ENCODE results near the gene NINJ2. TPM values are rescaled to one million over a fixed set of nuclear protein-coding genes. Genes with fewer than 3 reads are reported as not detected.

The NINJ2 gene
- total and polyA plus RNA-seq, 2 experiments from 2014 or later = 4.9 to 5.2 TPM

DNA sequence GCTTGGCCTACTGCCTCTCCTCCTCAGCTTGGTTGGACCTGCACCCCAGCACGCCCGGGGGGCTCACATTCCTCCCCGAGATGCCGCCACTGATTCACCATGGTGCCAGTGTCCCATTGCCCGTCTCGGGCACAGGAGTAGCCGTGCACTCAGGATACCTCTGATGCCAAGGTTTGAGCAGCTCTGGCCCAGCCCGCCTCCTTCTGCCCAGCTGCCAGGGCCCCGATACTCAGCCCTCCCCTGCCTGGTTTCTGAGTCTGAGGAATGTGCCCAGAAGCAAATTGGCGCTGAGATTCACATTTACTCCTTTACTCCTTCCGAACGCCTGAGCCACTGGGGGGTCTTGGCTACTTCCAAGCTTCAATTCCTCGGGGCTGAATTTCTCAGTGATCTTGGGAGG, 63.5 kb downstream of the NINJ2 start:
- TF ChIP-seq EZH2 (IDR thresholded peaks at IDR 0.05; ENCODE audit: insufficient read depth, poor library complexity, severe bottlenecking) = no peak
- no peak for TF ChIP-seq EZH2phosphoT487 (IDR thresholded peaks at IDR 0.05; ENCODE audit: insufficient read depth, low read depth)
- DNase-seq = no peak
- Histone ChIP-seq H3K9me2 (ENCODE audit: insufficient read depth) (no peaks in the 10 kb centered on the region), H3K4me1 (ENCODE audit: insufficient read depth) (no peaks in the 10 kb centered on the region), H3K9ac (no peak overlapping the region), H3K9me3 (ENCODE audit: low read depth) (no peaks in the 10 kb centered on the region), H3K36me3 (ENCODE audit: low read depth) (no peaks in the 10 kb centered on the region), H4K20me1 (ENCODE audit: insufficient read depth) (no peaks in the 10 kb centered on the region), H3F3A (ENCODE audit: insufficient read depth) (no peaks in the 10 kb centered on the region), H3K27me3 (replicated peaks; ENCODE audit: insufficient read depth) (no peaks in the 10 kb centered on the region), H3K4me2 (ENCODE audit: unreplicated experiment) (no peak overlapping the region), H2AFZ (no peak overlapping the region), H3K27ac (no peak overlapping the region), H3K4me3 (no peak overlapping the region), H3K79me2 (ENCODE audit: insufficient read depth) (no peaks in the 10 kb centered on the region)
- in situ Hi-C loops (cut with MboI) = no loop called here
- WGBS, 2 experiments (ENCODE audit: low coverage in 1 of 2, low lambda C conversion rate in 2 of 2, missing lambda C conversion rate in 2 of 2) = 80 to 91% methylated on average over 13 of the region's 13 CpGs

DNA sequence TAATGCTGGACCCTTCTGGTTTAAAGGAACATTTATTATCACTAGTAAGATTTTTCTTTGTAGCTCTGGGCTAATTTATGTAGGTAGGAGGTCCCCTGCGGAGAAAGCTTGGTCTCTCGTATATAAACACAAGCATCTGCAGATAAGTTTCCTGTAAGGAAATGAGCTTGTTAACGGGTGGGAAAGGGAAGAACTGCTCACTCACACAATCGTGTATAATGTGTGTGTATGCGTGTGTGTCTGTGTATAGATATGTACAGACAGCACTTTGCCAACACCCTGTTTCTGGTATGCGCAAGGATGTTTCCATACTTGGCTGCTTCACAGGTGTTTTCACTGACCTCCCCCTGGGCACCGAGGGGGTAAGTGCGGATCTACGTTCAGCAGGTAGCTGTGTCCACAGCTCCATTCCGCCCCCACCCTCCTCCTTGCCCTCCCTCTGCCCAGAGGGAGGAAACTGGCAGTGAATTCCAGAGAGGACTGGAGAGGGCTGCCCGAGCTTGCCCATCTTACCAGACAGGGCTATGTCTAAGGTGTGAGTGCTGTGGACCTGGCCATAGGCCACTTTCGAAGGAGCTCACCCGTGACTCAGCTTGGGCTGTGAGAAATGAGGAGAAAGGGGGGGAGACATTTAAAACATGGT, 65.2 kb downstream of the NINJ2 start:
- in situ Hi-C loops (cut with MboI) = no loop called here
- H3K36me3 ChIP-seq (ENCODE audit: low read depth) = no peaks in the 10 kb centered on the region
- no peaks in the 10 kb centered on the region for H3K9me3 ChIP-seq (ENCODE audit: low read depth)
- H3K27ac ChIP-seq = no peak overlapping the region
- no peaks in the 10 kb centered on the region for H3K27me3 ChIP-seq (replicated peaks; ENCODE audit: insufficient read depth)
- DNase-seq = no peak
- WGBS, 2 experiments (ENCODE audit: low coverage in 1 of 2, low lambda C conversion rate in 2 of 2, missing lambda C conversion rate in 2 of 2) = 78 to 82% methylated on average over 13 of the region's 13 CpGs
- no peak overlapping the region for H3K9ac ChIP-seq
- TF ChIP-seq EZH2phosphoT487 (IDR thresholded peaks at IDR 0.05; ENCODE audit: insufficient read depth, low read depth) = no peak
- TF ChIP-seq EZH2 (IDR thresholded peaks at IDR 0.05; ENCODE audit: insufficient read depth, poor library complexity, severe bottlenecking) = no peak
- H3K4me3 ChIP-seq = no peak overlapping the region
- H3K79me2 ChIP-seq (ENCODE audit: insufficient read depth) = no peaks in the 10 kb centered on the region
- H3K4me2 ChIP-seq (ENCODE audit: unreplicated experiment) = no peak overlapping the region
- H2AFZ ChIP-seq = no peak overlapping the region
- H4K20me1 ChIP-seq (ENCODE audit: insufficient read depth) = no peaks in the 10 kb centered on the region
- no peaks in the 10 kb centered on the region for H3K4me1 ChIP-seq (ENCODE audit: insufficient read depth)
- H3F3A ChIP-seq (ENCODE audit: insufficient read depth) = no peaks in the 10 kb centered on the region
- no peaks in the 10 kb centered on the region for H3K9me2 ChIP-seq (ENCODE audit: insufficient read depth)

GRCh38 chr12:593396-594270, 69.6 kb downstream of the NINJ2 start:
- WGBS, 2 experiments (ENCODE audit: low coverage in 1 of 2, low lambda C conversion rate in 2 of 2, missing lambda C conversion rate in 2 of 2) = 66 to 73% methylated on average over 7 of the region's 7 CpGs
- no peak overlapping the region for H3K9ac ChIP-seq

GRCh38 chr12:592024-592505, 71.2 kb downstream of the NINJ2 start:
- no peaks in the 10 kb centered on the region for H3F3A ChIP-seq (ENCODE audit: insufficient read depth)
- in situ Hi-C loops (cut with MboI) = no loop called here
- no peaks in the 10 kb centered on the region for H3K4me1 ChIP-seq (ENCODE audit: insufficient read depth)
- no peaks in the 10 kb centered on the region for H3K79me2 ChIP-seq (ENCODE audit: insufficient read depth)
- H3K27me3 ChIP-seq (replicated peaks; ENCODE audit: insufficient read depth) = no peaks in the 10 kb centered on the region
- WGBS, 2 experiments (ENCODE audit: low coverage in 1 of 2, low lambda C conversion rate in 2 of 2, missing lambda C conversion rate in 2 of 2) = 81 to 84% methylated on average over 11 of the region's 11 CpGs
- H3K4me2 ChIP-seq (ENCODE audit: unreplicated experiment) = no peak overlapping the region
- H3K9ac ChIP-seq = no peak overlapping the region
- H3K36me3 ChIP-seq (ENCODE audit: low read depth) = no peaks in the 10 kb centered on the region
- no peak overlapping the region for H3K4me3 ChIP-seq
- no peak for DNase-seq
- TF ChIP-seq EZH2 (IDR thresholded peaks at IDR 0.05; ENCODE audit: insufficient read depth, poor library complexity, severe bottlenecking) = no peak
- no peak for TF ChIP-seq EZH2phosphoT487 (IDR thresholded peaks at IDR 0.05; ENCODE audit: insufficient read depth, low read depth)
- H3K9me3 ChIP-seq (ENCODE audit: low read depth) = no peaks in the 10 kb centered on the region
- H2AFZ ChIP-seq = no peak overlapping the region
- no peaks in the 10 kb centered on the region for H4K20me1 ChIP-seq (ENCODE audit: insufficient read depth)
- H3K27ac ChIP-seq = no peak overlapping the region
- H3K9me2 ChIP-seq (ENCODE audit: insufficient read depth) = no peaks in the 10 kb centered on the region

More at GRCh38 chr12:593396-594270, 69.6 kb downstream of the NINJ2 start:
- TF ChIP-seq EZH2 (IDR thresholded peaks at IDR 0.05; ENCODE audit: insufficient read depth, poor library complexity, severe bottlenecking) = no peak
- TF ChIP-seq EZH2phosphoT487 (IDR thresholded peaks at IDR 0.05; ENCODE audit: insufficient read depth, low read depth) = no peak
- Histone ChIP-seq H3K36me3 (ENCODE audit: low read depth) (no peaks in the 10 kb centered on the region), H2AFZ (no peak overlapping the region), H3K4me2 (ENCODE audit: unreplicated experiment) (no peak overlapping the region), H3K9me2 (ENCODE audit: insufficient read depth) (no peaks in the 10 kb centered on the region), H4K20me1 (ENCODE audit: insufficient read depth) (no peaks in the 10 kb centered on the region), H3K4me1 (ENCODE audit: insufficient read depth) (no peaks in the 10 kb centered on the region), H3K79me2 (ENCODE audit: insufficient read depth) (no peaks in the 10 kb centered on the region), H3K4me3 (no peak overlapping the region), H3K9me3 (ENCODE audit: low read depth) (no peaks in the 10 kb centered on the region), H3K27ac (no peak overlapping the region), H3K27me3 (replicated peaks; ENCODE audit: insufficient read depth) (no peaks in the 10 kb centered on the region), H3F3A (ENCODE audit: insufficient read depth) (no peaks in the 10 kb centered on the region)
- no peak for DNase-seq
- in situ Hi-C loops (cut with MboI) = no loop called here

Measured in GM23248 (cell line).